T-helper 2 cell (primary cell): ENCODE results near the gene ATP8B3.
"Not testable (repeated sequence)": the region's sequence is repeated elsewhere in the genome, so short reads cannot be mapped to it uniquely, and the experiment has no call there.

Source experiments
- DNase-seq, 5 experiments: peaks; one replicate each; pipeline versions ENCODE4 v3.0.0 to v3.0.0-alpha.2; 2012 to 2022

The ATP8B3 gene

GRCh38 chr19:1766800-1767352 lies 45.2 kb downstream of the ATP8B3 start:
- DNase-seq = no peak

- no peak for DNase-seq
These were observed 45.9 kb downstream of the ATP8B3 start for GRCh38 chr19:1765904-1766799.

- DNase-seq = no peak
These were observed 46.7 kb downstream of the ATP8B3 start for GRCh38 chr19:1765232-1765903.

GRCh38 chr19:1764729-1765128 lies 47.3 kb downstream of the ATP8B3 start:
- no peak for DNase-seq

- no peak for DNase-seq
These were observed 48.1 kb downstream of the ATP8B3 start for GRCh38 chr19:1763648-1764639.

GRCh38 chr19:1762243-1763117 lies 49.6 kb downstream of the ATP8B3 start:
- no peak for DNase-seq

- no peak for DNase-seq
These were observed 50.4 kb downstream of the ATP8B3 start for GRCh38 chr19:1761528-1762242.

- not testable (repeated sequence) for DNase-seq
These were observed 51.1 kb downstream of the ATP8B3 start for GRCh38 chr19:1760786-1761527.

- no peak for DNase-seq
These were observed 52.1 kb downstream of the ATP8B3 start for GRCh38 chr19:1760020-1760419.

GRCh38 chr19:1758959-1759903 lies 52.8 kb downstream of the ATP8B3 start:
- DNase-seq = no peak

GRCh38 chr19:1758231-1758577 lies 53.9 kb downstream of the ATP8B3 start:
- no peak for DNase-seq

- no peak for DNase-seq
These were observed 54.4 kb downstream of the ATP8B3 start for GRCh38 chr19:1757468-1758230.

- no peak for DNase-seq
These were observed 55.2 kb downstream of the ATP8B3 start for GRCh38 chr19:1756705-1757465.

GRCh38 chr19:1756264-1756663 lies 55.8 kb downstream of the ATP8B3 start:
- DNase-seq = no peak

- no peak for DNase-seq
These were observed 56.5 kb downstream of the ATP8B3 start for GRCh38 chr19:1755467-1756171.

GRCh38 chr19:1754636-1755466 lies 57.2 kb downstream of the ATP8B3 start:
- DNase-seq = peak in 1 of 5 experiments; percentile 50
